CD4-positive, CD25-positive, alpha-beta regulatory T cell (primary cell): ENCODE data around the gene ACTN4. TPM values are rescaled to one million over a fixed set of nuclear protein-coding genes. Genes with fewer than 3 reads are reported as not detected.

Experiments used
- ATAC-seq, 2 donors: fragments of 150-1000 bp; cut with Tn5 transposase; one replicate each; pipeline ENCODE4 v1.10.0; 2021; ENCODE audit warnings: low read depth in 2 of 2, moderate number of reproducible peaks in 2 of 2, moderate library complexity in 1 of 2
- DNase-seq, 3 donors: peaks; one replicate each; pipeline versions ENCODE4 v3.0.0 to v3.0.0-alpha.2; 2012 to 2022; ENCODE audit warnings: mixed read lengths in 1 of 3
- H3K27ac ChIP-seq: one replicate; pipeline ENCODE4 v1.7.0; 2013; ENCODE audit warnings: mild to moderate bottlenecking, low read length; ENCODE audit not compliant: insufficient read depth, poor library complexity, severe bottlenecking
- H3K27me3 ChIP-seq: one replicate; pipeline ENCODE4 v1.7.0; 2013; ENCODE audit warnings: low read length; ENCODE audit not compliant: control insufficient read depth, insufficient read depth
- H3K36me3 ChIP-seq: one replicate; pipeline ENCODE4 v1.7.0; 2013; ENCODE audit warnings: mild to moderate bottlenecking, low read length, moderate library complexity; ENCODE audit not compliant: control insufficient read depth, insufficient read depth
- H3K4me1 ChIP-seq: 2 replicates; pipeline ENCODE4 v1.7.0; 2013; ENCODE audit warnings: mild to moderate bottlenecking, low read length; ENCODE audit not compliant: insufficient read depth, control insufficient read depth, poor library complexity, severe bottlenecking
- H3K4me3 ChIP-seq: one replicate; pipeline ENCODE4 v1.7.0; 2013; ENCODE audit warnings: low read depth, mild to moderate bottlenecking, low read length, moderate library complexity
- H3K9me3 ChIP-seq, 2 experiments: 1 replicate in 1 of 2; 2 replicates in 1 of 2; pipeline ENCODE4 v1.7.0; 2013; ENCODE audit warnings: low read length in 2 of 2, mild to moderate bottlenecking in 1 of 2, moderate library complexity in 1 of 2; ENCODE audit not compliant: control insufficient read depth in 2 of 2
- H3K27ac Mint-ChIP-seq, 3 donors: one replicate each; pipeline ENCODE4 v1.8.0; 2020 to 2022; ENCODE audit warnings: mild to moderate bottlenecking in 3 of 3, mixed read lengths in 3 of 3, moderate library complexity in 2 of 3
- H3K27me3 Mint-ChIP-seq: one replicate; pipeline ENCODE4 v1.8.0; 2022; ENCODE audit warnings: mild to moderate bottlenecking, mixed read lengths
- H3K36me3 Mint-ChIP-seq: one replicate; pipeline ENCODE4 v1.8.0; 2020; ENCODE audit warnings: mixed read lengths
- H3K4me1 Mint-ChIP-seq, 4 donors: one replicate each; pipeline ENCODE4 v1.8.0; 2020 to 2022; ENCODE audit warnings: mixed read lengths in 4 of 4, mild to moderate bottlenecking in 1 of 4
- H3K4me3 Mint-ChIP-seq, 4 donors: one replicate each; pipeline ENCODE4 v1.8.0; 2020 to 2022; ENCODE audit warnings: mild to moderate bottlenecking in 4 of 4, mixed read lengths in 4 of 4, moderate library complexity in 3 of 4
- H3K9me3 Mint-ChIP-seq, 7 donors: one replicate each; pipeline ENCODE4 v1.8.0; 2020 to 2022; ENCODE audit warnings: mixed read lengths in 7 of 7, mild to moderate bottlenecking in 3 of 7, moderate library complexity in 2 of 7
- polyA plus RNA-seq, 4 donors: library from polyadenylated mRNA; unstranded; fragments of 300-500 nt; fragmentation: Illumina TruSeq; gene quantifications; one replicate each; pipeline ENCODE4 v1.2.3, GENCODE V29; 2021
- total RNA-seq: library from RNA; stranded (reverse); gene quantifications from one replicate; pipeline ENCODE4 v1.2.3, GENCODE V29; 2022

The ACTN4 gene
- total and polyA plus RNA-seq, 5 donors from 2014 or later = 11.2 to 323 (median 20.2) TPM

- Mint-ChIP-seq H3K36me3 (peaks cover 3% of the 10 kb centered on the region), H3K9me3 (peaks cover 0 to 1% (median 0%) of the 10 kb centered on the region in 7 donors), H3K27ac (peak overlapping the region in 2 of 3 donors; percentile 76 to 90), H3K4me1 (peaks cover 0 to 40% (median 23%) of the 10 kb centered on the region in 4 donors), H3K27me3 (no peaks in the 10 kb centered on the region), H3K4me3 (no peak overlapping the region)
- H3K36me3 ChIP-seq = peaks cover 28% of the 10 kb centered on the region
- no peaks in the 10 kb centered on the region for H3K27me3 ChIP-seq
- H3K27ac ChIP-seq = peak overlapping the region; percentile 19
- ATAC-seq (no peak), DNase-seq (no peak)
- H3K9me3 ChIP-seq = no peaks in the 10 kb centered on the region
- H3K4me3 ChIP-seq = no peak overlapping the region
- H3K4me1 ChIP-seq = peaks cover 23% of the 10 kb centered on the region
Measured at GRCh38 chr19:38730731-38731589, 83.5 kb downstream of the ACTN4 start.

GRCh38 chr19:38731654-38732301 is 84.3 kb downstream of the ACTN4 start:
- H3K4me1 ChIP-seq = peaks cover 31% of the 10 kb centered on the region
- H3K36me3 Mint-ChIP-seq = peaks cover 3% of the 10 kb centered on the region
- H3K27me3 Mint-ChIP-seq = no peaks in the 10 kb centered on the region
- H3K4me3 Mint-ChIP-seq = peak overlapping the region in 1 of 4 donors; percentile 79
- H3K4me3 ChIP-seq = no peak overlapping the region
- peak overlapping the region; percentile 71 to 90 (median 79) for H3K27ac Mint-ChIP-seq
- ATAC-seq (no peak), DNase-seq (no peak)
- H3K27me3 ChIP-seq = no peaks in the 10 kb centered on the region
- no peaks in the 10 kb centered on the region for H3K9me3 ChIP-seq
- H3K27ac ChIP-seq = peak overlapping the region; percentile 27
- peaks cover 0 to 44% (median 24%) of the 10 kb centered on the region in 4 donors for H3K4me1 Mint-ChIP-seq
- peaks cover 0 to 1% (median 0%) of the 10 kb centered on the region in 7 donors for H3K9me3 Mint-ChIP-seq
- peaks cover 20% of the 10 kb centered on the region for H3K36me3 ChIP-seq

GRCh38 chr19:38733241-38733492 is 85.7 kb downstream of the ACTN4 start:
- Mint-ChIP-seq H3K27ac (peak overlapping the region; percentile 73 to 90 (median 89)), H3K27me3 (no peaks in the 10 kb centered on the region), H3K9me3 (peaks cover 0 to 1% (median 0%) of the 10 kb centered on the region in 7 donors), H3K4me1 (peaks cover 0 to 51% (median 29%) of the 10 kb centered on the region in 4 donors), H3K36me3 (peaks cover 3% of the 10 kb centered on the region), H3K4me3 (peak overlapping the region in 2 of 4 donors; percentile 51 to 79)
- peaks cover 39% of the 10 kb centered on the region for H3K4me1 ChIP-seq
- DNase-seq (no peak), ATAC-seq (no peak)
- peak overlapping the region; percentile 69 for H3K27ac ChIP-seq
- no peak overlapping the region for H3K4me3 ChIP-seq
- no peaks in the 10 kb centered on the region for H3K27me3 ChIP-seq
- peaks cover 11% of the 10 kb centered on the region for H3K36me3 ChIP-seq
- H3K9me3 ChIP-seq = no peaks in the 10 kb centered on the region

- no peak overlapping the region for H3K4me3 ChIP-seq
- H3K27ac ChIP-seq = peak overlapping the region; percentile 69
- peaks cover 39% of the 10 kb centered on the region for H3K4me1 ChIP-seq
- no peaks in the 10 kb centered on the region for H3K27me3 Mint-ChIP-seq
- ATAC-seq (no peak), DNase-seq (no peak)
- peaks cover 11% of the 10 kb centered on the region for H3K36me3 ChIP-seq
- peaks cover 0 to 1% (median 0%) of the 10 kb centered on the region in 7 donors for H3K9me3 Mint-ChIP-seq
- peaks cover 3% of the 10 kb centered on the region for H3K36me3 Mint-ChIP-seq
- H3K27ac Mint-ChIP-seq = peak overlapping the region; percentile 73 to 90 (median 89)
- H3K9me3 ChIP-seq = no peaks in the 10 kb centered on the region
- no peaks in the 10 kb centered on the region for H3K27me3 ChIP-seq
- H3K4me1 Mint-ChIP-seq = peaks cover 0 to 54% (median 29%) of the 10 kb centered on the region in 4 donors
- H3K4me3 Mint-ChIP-seq = peak overlapping the region in 3 of 4 donors; percentile 51 to 86 (median 79)
Measured at GRCh38 chr19:38733493-38734175, 86.2 kb downstream of the ACTN4 start.

GRCh38 chr19:38734176-38734425 is 86.7 kb downstream of the ACTN4 start:
- Mint-ChIP-seq H3K4me3 (peak overlapping the region in 3 of 4 donors; percentile 66 to 86 (median 79)), H3K27me3 (no peaks in the 10 kb centered on the region), H3K4me1 (peaks cover 0 to 58% (median 29%) of the 10 kb centered on the region in 4 donors), H3K36me3 (peaks cover 3% of the 10 kb centered on the region), H3K9me3 (peaks cover 0 to 1% (median 0%) of the 10 kb centered on the region in 7 donors), H3K27ac (peak overlapping the region; percentile 87 to 90 (median 90))
- H3K4me1 ChIP-seq = peaks cover 39% of the 10 kb centered on the region
- no peak overlapping the region for H3K4me3 ChIP-seq
- H3K27ac ChIP-seq = peak overlapping the region; percentile 69
- H3K9me3 ChIP-seq = no peaks in the 10 kb centered on the region
- DNase-seq (no peak), ATAC-seq (peak in 1 of 2 donors; percentile 28)
- peaks cover 9% of the 10 kb centered on the region for H3K36me3 ChIP-seq
- no peaks in the 10 kb centered on the region for H3K27me3 ChIP-seq

GRCh38 chr19:38734426-38735256 is 87.2 kb downstream of the ACTN4 start:
- peak overlapping the region; percentile 7 for H3K4me3 ChIP-seq
- no peaks in the 10 kb centered on the region for H3K27me3 ChIP-seq
- DNase-seq = peak in 2 of 3 donors; percentile 34 to 79
- Mint-ChIP-seq H3K36me3 (peaks cover under 1% of the 10 kb centered on the region), H3K4me3 (peak overlapping the region; percentile 66 to 86 (median 77)), H3K4me1 (peaks cover 0 to 60% (median 29%) of the 10 kb centered on the region in 4 donors), H3K27ac (peak overlapping the region; percentile 87 to 90 (median 90)), H3K9me3 (peaks cover 0 to 1% (median 0%) of the 10 kb centered on the region in 7 donors), H3K27me3 (no peaks in the 10 kb centered on the region)
- peaks cover 40% of the 10 kb centered on the region for H3K4me1 ChIP-seq
- H3K27ac ChIP-seq = peak overlapping the region; percentile 69
- H3K36me3 ChIP-seq = peaks cover 7% of the 10 kb centered on the region
- H3K9me3 ChIP-seq = no peaks in the 10 kb centered on the region
- ATAC-seq = peak; percentile 17 to 22

- DNase-seq (peak in 2 of 3 donors; percentile 38 to 46), ATAC-seq (peak; percentile 7 to 9)
- H3K27me3 ChIP-seq = no peaks in the 10 kb centered on the region
- H3K27ac ChIP-seq = peak overlapping the region; percentile 69
- no peaks in the 10 kb centered on the region for H3K9me3 ChIP-seq
- peaks cover 0 to 1% (median 0%) of the 10 kb centered on the region in 7 donors for H3K9me3 Mint-ChIP-seq
- no peaks in the 10 kb centered on the region for H3K36me3 Mint-ChIP-seq
- H3K27me3 Mint-ChIP-seq = no peaks in the 10 kb centered on the region
- H3K4me3 Mint-ChIP-seq = peak overlapping the region; percentile 21 to 86 (median 72)
- peaks cover 0 to 58% (median 27%) of the 10 kb centered on the region in 4 donors for H3K4me1 Mint-ChIP-seq
- H3K4me1 ChIP-seq = peaks cover 43% of the 10 kb centered on the region
- peaks cover 7% of the 10 kb centered on the region for H3K36me3 ChIP-seq
- H3K4me3 ChIP-seq = peak overlapping the region; percentile 7
- H3K27ac Mint-ChIP-seq = peak overlapping the region; percentile 83 to 90 (median 90)
Measured at GRCh38 chr19:38735257-38735686, 87.8 kb downstream of the ACTN4 start.
